ENCODE measurements around the gene CTDSP1. TPM values are rescaled to one million over a fixed set of nuclear protein-coding genes. Genes with fewer than 3 reads are reported as not detected.

Gene CTDSP1
- total RNA-seq, 1 experiment from 2014 or later = 104 TPM

- no peaks in the 10 kb centered on the region for H3K9me3 Mint-ChIP-seq (ENCODE audit: unreplicated experiment)
- H3K4me1 Mint-ChIP-seq (ENCODE audit: low read depth, unreplicated experiment) = peaks cover 4% of the 10 kb centered on the region
- no TSS peak for BruUV-seq (replicated peaks)
- H3K36me3 Mint-ChIP-seq (ENCODE audit: insufficient read depth, unreplicated experiment) = no peaks in the 10 kb centered on the region
- no peaks in the 10 kb centered on the region for H3K27me3 Mint-ChIP-seq (ENCODE audit: insufficient read depth, unreplicated experiment)
- Histone ChIP-seq H3K36me3 (ENCODE audit: control insufficient read depth, insufficient read depth, low read length) (no peaks in the 10 kb centered on the region), H3K4me1 (0 out of 2 replicates have a peak, but pooled peaks cover 5% of the 10 kb centered on the region), H3K27me3 (replicated peaks; ENCODE audit: control insufficient read depth, insufficient read depth, low read length) (no peaks in the 10 kb centered on the region), H3K9me3 (no peaks in the 10 kb centered on the region), H3K4me3 (ENCODE audit: low read depth, low read length) (no peak overlapping the region)
- H3K27ac Mint-ChIP-seq (ENCODE audit: unreplicated experiment) = no peak overlapping the region
- CTCF ChIA-PET = no interaction called here
- POLR2A ChIA-PET = no interaction called here
- DNase-seq = no peak
- TF ChIP-seq CTCF (IDR thresholded peaks at IDR 0.05; ENCODE audit: insufficient read depth in 1 of 2, low read depth in 1 of 2, low read length in 1 of 2, severe bottlenecking in 1 of 2, unreplicated experiment in 1 of 2) = no peak
- intact Hi-C loops (cut with micrococcal nuclease; ENCODE audit: unreplicated experiment) = no loop called here
- no peak overlapping the region for H3K4me3 Mint-ChIP-seq (ENCODE audit: unreplicated experiment)
Observed at GRCh38 chr2:218371983-218372350, 27.7 kb upstream of the CTDSP1 start.

- no peaks in the 10 kb centered on the region for H3K4me1 ChIP-seq
- intact Hi-C loops (cut with micrococcal nuclease; ENCODE audit: unreplicated experiment) = no loop called here
- CTCF ChIA-PET = no interaction called here
- H3K4me1 Mint-ChIP-seq (ENCODE audit: low read depth, unreplicated experiment) = no peaks in the 10 kb centered on the region
- no peaks in the 10 kb centered on the region for H3K9me3 Mint-ChIP-seq (ENCODE audit: unreplicated experiment)
- no peak overlapping the region for H3K4me3 ChIP-seq (ENCODE audit: low read depth, low read length)
- POLR2A ChIA-PET = no interaction called here
- H3K27me3 Mint-ChIP-seq (ENCODE audit: insufficient read depth, unreplicated experiment) = no peaks in the 10 kb centered on the region
- no TSS peak for BruUV-seq (replicated peaks)
- no peak overlapping the region for H3K27ac Mint-ChIP-seq (ENCODE audit: unreplicated experiment)
- H3K27me3 ChIP-seq (replicated peaks; ENCODE audit: control insufficient read depth, insufficient read depth, low read length) = no peaks in the 10 kb centered on the region
- no peaks in the 10 kb centered on the region for H3K36me3 ChIP-seq (ENCODE audit: control insufficient read depth, insufficient read depth, low read length)
- DNase-seq = no peak
- no peaks in the 10 kb centered on the region for H3K36me3 Mint-ChIP-seq (ENCODE audit: insufficient read depth, unreplicated experiment)
- no peak for TF ChIP-seq CTCF (IDR thresholded peaks at IDR 0.05; ENCODE audit: insufficient read depth in 1 of 2, low read depth in 1 of 2, low read length in 1 of 2, severe bottlenecking in 1 of 2, unreplicated experiment in 1 of 2)
- H3K4me3 Mint-ChIP-seq (ENCODE audit: unreplicated experiment) = no peak overlapping the region
- H3K9me3 ChIP-seq = no peaks in the 10 kb centered on the region
Observed at GRCh38 chr2:218374795-218375194, 24.9 kb upstream of the CTDSP1 start.

GRCh38 chr2:218375212-218375611, 24.5 kb upstream of the CTDSP1 start:
- Histone ChIP-seq H3K27me3 (replicated peaks; ENCODE audit: control insufficient read depth, insufficient read depth, low read length) (no peaks in the 10 kb centered on the region), H3K36me3 (ENCODE audit: control insufficient read depth, insufficient read depth, low read length) (no peaks in the 10 kb centered on the region), H3K4me1 (no peaks in the 10 kb centered on the region), H3K4me3 (ENCODE audit: low read depth, low read length) (no peak overlapping the region), H3K9me3 (no peaks in the 10 kb centered on the region)
- Mint-ChIP-seq H3K27me3 (ENCODE audit: insufficient read depth, unreplicated experiment) (no peaks in the 10 kb centered on the region), H3K9me3 (ENCODE audit: unreplicated experiment) (no peaks in the 10 kb centered on the region), H3K27ac (ENCODE audit: unreplicated experiment) (no peak overlapping the region), H3K4me3 (ENCODE audit: unreplicated experiment) (no peak overlapping the region), H3K4me1 (ENCODE audit: low read depth, unreplicated experiment) (no peaks in the 10 kb centered on the region), H3K36me3 (ENCODE audit: insufficient read depth, unreplicated experiment) (no peaks in the 10 kb centered on the region)
- TF ChIP-seq CTCF (IDR thresholded peaks at IDR 0.05; ENCODE audit: insufficient read depth in 1 of 2, low read depth in 1 of 2, low read length in 1 of 2, severe bottlenecking in 1 of 2, unreplicated experiment in 1 of 2) = no peak
- intact Hi-C loops (cut with micrococcal nuclease; ENCODE audit: unreplicated experiment) = no loop called here
- CTCF ChIA-PET = no interaction called here
- no TSS peak for BruUV-seq (replicated peaks)
- no peak for DNase-seq
- POLR2A ChIA-PET = no interaction called here
